ENCODE measurements around the gene ACADSB.

The ACADSB gene

DNA sequence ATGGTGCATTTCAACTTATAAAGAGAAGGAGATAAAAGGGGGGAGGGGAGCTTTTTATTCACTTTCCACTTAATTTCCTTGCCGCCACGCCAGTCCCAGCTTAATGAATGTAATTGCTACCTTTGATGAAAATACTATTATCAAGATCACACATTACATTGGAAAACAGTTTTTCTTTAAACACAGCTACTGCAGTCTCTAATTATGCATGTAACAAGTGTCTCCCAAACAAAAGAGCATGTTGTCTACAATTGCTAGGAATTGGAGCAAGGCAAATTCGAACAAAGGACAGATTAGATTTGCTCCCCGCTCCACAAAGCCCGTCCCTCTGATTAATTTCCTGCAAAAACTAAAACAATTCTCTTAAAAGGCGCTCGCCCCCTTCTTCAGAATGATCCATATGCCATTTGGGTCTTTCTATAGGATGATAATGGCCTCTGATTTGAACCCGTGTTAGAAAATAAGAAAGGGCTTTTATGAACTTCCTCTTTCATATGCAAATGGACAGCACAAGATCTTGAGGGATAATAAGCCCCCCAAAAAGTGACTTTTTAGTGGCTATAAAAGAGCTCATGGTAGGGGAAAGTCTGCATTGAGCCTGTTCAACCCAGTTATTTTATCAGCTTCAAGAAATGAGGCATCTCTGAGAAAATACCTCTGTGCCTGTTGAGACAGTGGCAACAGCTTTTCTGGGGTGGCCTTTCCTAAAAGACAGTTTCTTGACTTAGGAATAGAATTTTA, 60.6 kb downstream of the ACADSB start:
- Histone ChIP-seq H3K4me1 (no peaks in the 10 kb centered on the region), H3K9me3 (no peaks in the 10 kb centered on the region), H3K36me3 (no peaks in the 10 kb centered on the region), H3K4me3 (no peak overlapping the region), H3K27me3 (peaks cover 0 to 10% of the 10 kb centered on the region in 2 donors), H3K27ac (no peak overlapping the region)
- DNase-seq = no peak
- intact Hi-C loops (cut with DNase I; ENCODE audit: low total_unique reads) = no loop called here
- TF ChIP-seq, protein P1, sequence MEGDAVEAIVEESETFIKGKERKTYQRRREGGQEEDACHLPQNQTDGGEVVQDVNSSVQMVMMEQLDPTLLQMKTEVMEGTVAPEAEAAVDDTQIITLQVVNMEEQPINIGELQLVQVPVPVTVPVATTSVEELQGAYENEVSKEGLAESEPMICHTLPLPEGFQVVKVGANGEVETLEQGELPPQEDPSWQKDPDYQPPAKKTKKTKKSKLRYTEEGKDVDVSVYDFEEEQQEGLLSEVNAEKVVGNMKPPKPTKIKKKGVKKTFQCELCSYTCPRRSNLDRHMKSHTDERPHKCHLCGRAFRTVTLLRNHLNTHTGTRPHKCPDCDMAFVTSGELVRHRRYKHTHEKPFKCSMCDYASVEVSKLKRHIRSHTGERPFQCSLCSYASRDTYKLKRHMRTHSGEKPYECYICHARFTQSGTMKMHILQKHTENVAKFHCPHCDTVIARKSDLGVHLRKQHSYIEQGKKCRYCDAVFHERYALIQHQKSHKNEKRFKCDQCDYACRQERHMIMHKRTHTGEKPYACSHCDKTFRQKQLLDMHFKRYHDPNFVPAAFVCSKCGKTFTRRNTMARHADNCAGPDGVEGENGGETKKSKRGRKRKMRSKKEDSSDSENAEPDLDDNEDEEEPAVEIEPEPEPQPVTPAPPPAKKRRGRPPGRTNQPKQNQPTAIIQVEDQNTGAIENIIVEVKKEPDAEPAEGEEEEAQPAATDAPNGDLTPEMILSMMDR (IDR thresholded peaks at IDR 0.05) = no peak

DNA sequence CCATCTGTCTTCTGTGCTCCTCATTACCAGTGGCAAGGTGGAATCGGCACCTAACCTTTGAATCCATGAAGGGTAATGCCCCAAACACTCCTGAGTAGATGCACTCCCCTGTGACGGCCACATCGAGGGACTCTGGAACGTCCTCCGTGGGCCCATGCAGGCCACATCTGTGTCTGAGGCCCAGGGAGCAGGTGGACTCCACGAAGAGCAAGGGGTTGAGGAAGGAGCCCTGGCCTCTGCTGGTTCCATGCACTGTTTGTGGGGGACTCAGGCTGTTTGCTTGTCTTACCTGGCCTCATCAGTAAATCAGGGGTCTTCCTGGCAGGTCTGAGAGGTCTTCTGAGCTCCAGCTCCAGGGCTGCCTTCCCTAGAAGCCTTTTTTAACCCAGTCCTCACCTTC, 64.4 kb downstream of the ACADSB start:
- Histone ChIP-seq H3K9me3 (peaks cover 0 to 4% (median 0%) of the 10 kb centered on the region in 3 donors), H3K27ac (no peak overlapping the region), H3K4me1 (no peaks in the 10 kb centered on the region), H3K27me3 (peaks cover 0 to 8% of the 10 kb centered on the region in 2 donors), H3K36me3 (no peaks in the 10 kb centered on the region), H3K4me3 (no peak overlapping the region)
- intact Hi-C loops (cut with DNase I; ENCODE audit: low total_unique reads) = no loop called here
- TF ChIP-seq, protein P1 (IDR thresholded peaks at IDR 0.05) = no peak
- DNase-seq = no peak

DNA sequence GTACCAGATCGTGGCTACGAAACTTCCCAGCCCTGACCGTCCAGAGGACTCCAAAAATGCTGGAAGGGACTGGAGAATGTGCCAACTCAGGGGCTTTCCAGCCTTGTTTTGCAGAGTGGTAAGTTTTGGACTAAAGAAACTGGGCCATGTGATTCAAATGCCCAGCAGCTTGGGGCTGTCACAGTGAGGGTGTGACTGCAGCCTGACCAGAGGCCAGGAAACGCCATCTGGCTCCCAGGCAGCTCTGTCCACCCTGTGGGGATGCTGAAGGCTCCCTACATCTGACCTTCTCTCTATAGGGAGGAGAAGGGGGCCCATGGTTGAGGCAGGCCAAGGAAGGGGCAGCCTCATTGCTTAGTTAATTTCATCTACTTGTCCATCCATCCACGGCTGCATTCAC, 65.4 kb downstream of the ACADSB start:
- Histone ChIP-seq H3K9me3 (peaks cover 0 to 4% (median 0%) of the 10 kb centered on the region in 3 donors), H3K4me1 (no peaks in the 10 kb centered on the region), H3K27me3 (peaks cover 0 to 11% of the 10 kb centered on the region in 2 donors), H3K36me3 (no peaks in the 10 kb centered on the region), H3K4me3 (no peak overlapping the region), H3K27ac (no peak overlapping the region)
- TF ChIP-seq, protein P1 (IDR thresholded peaks at IDR 0.05) = no peak
- intact Hi-C loops (cut with DNase I; ENCODE audit: low total_unique reads) = no loop called here
- DNase-seq = no peak

DNA sequence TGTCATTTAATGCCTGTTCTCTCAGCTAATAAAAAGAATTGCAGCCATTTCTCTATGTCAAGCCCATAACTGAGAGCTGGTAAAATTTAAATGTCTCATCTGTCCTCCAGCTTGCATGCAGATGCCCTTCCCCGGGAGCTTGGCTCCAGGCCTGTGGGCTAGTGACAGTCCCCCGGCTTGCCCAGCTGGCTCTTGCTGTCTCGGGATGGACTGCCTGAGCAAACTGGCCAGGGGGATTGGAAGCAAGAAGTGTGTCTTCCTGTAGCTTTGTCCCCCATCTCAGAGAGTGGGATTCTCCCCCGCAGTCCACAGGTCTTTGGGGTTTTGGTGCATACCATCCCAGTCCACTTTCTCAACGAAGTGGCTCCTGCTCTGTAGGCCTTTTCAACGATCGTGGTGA, 73.1 kb downstream of the ACADSB start:
- no peak for DNase-seq
- no peaks in the 10 kb centered on the region for H3K9me3 ChIP-seq
- peaks cover 0 to 20% of the 10 kb centered on the region in 2 donors for H3K27me3 ChIP-seq
- intact Hi-C loops (cut with DNase I; ENCODE audit: low total_unique reads) = no loop called here
- no peak overlapping the region for H3K27ac ChIP-seq
- TF ChIP-seq, protein P1 (IDR thresholded peaks at IDR 0.05) = no peak
- no peaks in the 10 kb centered on the region for H3K4me1 ChIP-seq
- no peak overlapping the region for H3K4me3 ChIP-seq
- H3K36me3 ChIP-seq = no peaks in the 10 kb centered on the region

DNA sequence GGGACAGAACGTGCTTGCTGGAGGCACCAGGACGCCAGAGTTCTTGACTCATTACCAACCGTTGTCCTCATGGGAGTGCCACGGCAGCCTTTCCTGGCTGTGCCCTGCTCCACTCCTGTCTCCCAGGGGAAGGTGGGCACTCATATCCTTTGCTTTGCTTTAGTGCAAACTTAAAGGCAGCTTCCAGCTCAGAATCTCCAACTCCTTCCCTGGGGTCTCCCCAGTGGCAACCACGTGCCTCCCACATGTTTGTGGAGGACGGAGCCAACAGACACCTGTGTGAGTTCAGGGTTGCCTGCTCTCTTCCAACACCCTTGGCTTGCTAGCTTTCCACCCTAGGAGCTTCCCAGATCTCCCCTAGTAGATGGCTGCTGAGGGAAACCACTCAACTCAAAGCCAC, 75.0 kb downstream of the ACADSB start:
- Histone ChIP-seq H3K4me1 (no peaks in the 10 kb centered on the region), H3K36me3 (no peaks in the 10 kb centered on the region), H3K4me3 (no peak overlapping the region), H3K27ac (no peak overlapping the region), H3K9me3 (no peaks in the 10 kb centered on the region), H3K27me3 (peaks cover 0 to 16% of the 10 kb centered on the region in 2 donors)
- DNase-seq = no peak
- intact Hi-C loops (cut with DNase I; ENCODE audit: low total_unique reads) = no loop called here
- TF ChIP-seq, protein P1 (IDR thresholded peaks at IDR 0.05) = no peak

Measured in tibial artery (tissue), 4 donors.